HG03175 (cell line): ENCODE measurements around the gene SOX6.

Experiments used
- ATAC-seq: cut with Tn5 transposase; IDR thresholded peaks from one replicate; pipeline ENCODE4 v1.9.1; 2021; ENCODE audit warnings: mild to moderate bottlenecking, moderate library complexity; ENCODE audit not compliant: unreplicated experiment

Gene SOX6

DNA sequence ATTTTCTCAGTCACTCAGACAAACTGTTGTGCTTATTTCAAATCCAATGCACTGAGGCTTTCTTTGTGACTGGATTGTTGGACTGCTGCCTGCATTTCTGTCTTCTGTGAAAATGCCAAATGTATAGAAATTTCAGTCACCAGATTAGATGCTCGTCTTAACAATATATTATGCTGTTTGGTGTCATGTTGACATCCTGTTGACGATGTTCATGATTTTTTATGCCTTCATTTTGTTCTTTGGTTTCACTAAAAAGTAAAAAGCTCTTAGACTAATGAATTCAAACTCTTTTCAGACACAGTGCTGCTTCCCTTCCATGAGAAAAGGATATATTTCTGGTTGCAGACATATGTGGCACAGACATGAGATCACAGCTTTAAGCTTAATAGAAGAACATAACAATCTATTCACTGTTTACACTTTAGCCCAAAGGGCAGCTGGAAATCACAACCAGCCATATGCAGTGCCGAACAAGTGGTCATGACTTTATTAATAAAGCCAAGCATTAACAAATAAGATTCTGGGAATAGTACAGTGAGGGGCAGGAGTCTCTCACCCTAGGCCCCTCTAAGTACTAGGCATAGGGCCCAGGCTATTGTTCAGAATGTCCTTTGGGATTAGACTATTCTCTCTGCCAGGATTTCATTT lies 9.4 kb upstream of the SOX6 start:
- no peak for ATAC-seq

GRCh38 chr11:16364254-16364653 lies 7.9 kb upstream of the SOX6 start:
- ATAC-seq = no peak

GRCh38 chr11:16363706-16364105 lies 7.4 kb upstream of the SOX6 start:
- ATAC-seq = no peak

DNA sequence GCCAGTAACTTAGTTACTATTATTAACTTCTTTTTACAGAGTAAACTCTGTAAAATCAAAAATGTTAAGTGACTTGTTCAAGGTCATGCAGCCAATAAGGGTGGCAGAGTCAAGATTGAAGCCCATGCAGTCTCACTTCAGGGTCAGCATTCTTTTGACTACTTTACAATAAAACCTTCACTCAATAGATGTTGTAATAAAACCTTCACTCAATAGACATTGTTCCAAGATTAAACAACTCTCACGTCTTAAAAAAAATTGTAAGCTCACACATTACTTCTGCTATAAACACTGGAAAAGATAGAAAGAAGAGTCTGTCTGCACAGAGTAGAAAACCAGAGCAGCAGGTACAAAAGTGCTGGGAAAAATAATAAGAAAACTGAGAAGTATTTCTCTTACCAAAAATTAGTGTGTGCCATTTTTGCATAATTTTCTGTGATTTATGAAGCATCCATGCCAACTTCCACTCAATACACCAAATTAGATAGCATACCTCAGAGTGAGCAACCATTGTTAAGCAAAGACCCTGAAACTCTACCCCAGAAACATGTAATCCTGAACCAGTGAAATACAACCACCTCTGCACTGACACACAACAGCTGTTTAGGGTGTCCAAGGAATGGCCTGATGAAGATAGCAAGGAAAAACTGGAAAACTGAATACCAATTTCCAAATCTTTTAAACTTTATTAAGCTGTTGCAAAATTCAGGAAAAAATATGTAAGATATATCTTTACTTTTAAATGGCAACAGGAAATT lies 4.9 kb upstream of the SOX6 start:
- ATAC-seq = no peak

DNA sequence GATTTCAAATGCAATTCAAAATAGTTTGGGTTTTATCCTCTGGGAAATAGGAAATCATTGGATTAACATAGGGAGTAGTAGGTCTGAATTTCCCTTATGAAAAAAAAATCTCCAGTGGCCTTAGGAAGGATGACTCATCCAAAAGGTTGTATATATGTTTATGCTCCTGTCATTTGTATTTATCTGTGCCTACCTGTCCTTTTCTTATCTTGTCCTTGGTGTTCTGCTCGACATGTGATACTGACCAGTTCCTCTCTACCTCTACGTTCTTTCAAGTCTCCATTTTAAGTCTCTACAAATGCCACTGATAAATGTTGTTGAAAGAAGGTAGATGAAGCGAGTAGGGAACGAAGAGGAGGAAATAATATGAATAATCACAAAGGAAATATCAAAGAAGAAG lies 3.0 kb upstream of the SOX6 start:
- no peak for ATAC-seq

- no peak for ATAC-seq
Observed at GRCh38 chr11:16358726-16359125, 2.4 kb upstream of the SOX6 start.

DNA sequence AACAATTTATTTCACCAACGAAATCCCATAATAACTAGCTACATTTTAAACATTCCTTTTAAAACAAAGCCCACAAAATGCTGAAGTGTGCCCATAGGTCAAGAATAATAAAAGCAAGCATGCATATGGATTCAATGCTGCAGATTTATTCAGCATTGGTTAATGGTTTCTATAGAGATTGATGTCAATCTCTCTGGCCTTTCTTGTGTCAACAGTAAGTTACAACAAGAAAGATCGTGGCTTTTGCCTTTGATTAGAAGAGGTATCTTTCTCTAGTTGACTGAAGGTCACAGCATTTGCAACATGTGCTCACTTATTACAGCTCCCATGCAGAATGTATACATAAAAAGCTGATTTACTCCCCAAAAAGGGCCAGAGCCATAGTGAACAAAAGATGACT lies 1.4 kb upstream of the SOX6 start:
- ATAC-seq = no peak

GRCh38 chr11:16356761-16357393 lies 531 bp upstream of the SOX6 start:
- ATAC-seq = no peak

GRCh38 chr11:16352707-16353106 lies 3.6 kb downstream of the SOX6 start:
- no peak for ATAC-seq

DNA sequence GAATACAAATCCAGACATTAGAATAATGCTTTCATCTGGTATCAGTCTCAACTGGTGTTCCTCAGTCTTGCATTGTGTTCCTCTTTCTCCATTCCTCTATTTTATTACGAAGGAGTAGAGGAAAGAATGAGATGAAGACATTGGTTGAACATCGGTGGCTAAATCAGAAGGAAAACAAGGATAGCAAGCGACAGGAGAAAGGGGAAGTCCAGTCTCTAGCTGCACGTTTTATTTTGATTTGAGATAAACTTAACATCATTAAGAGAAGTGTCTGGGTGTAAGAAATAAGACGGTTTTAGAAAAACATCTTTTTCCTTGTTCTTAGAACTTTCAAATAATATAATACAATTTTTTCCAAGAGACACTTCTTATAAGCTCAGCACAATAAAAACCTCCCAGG lies 6.2 kb downstream of the SOX6 start:
- no peak for ATAC-seq

DNA sequence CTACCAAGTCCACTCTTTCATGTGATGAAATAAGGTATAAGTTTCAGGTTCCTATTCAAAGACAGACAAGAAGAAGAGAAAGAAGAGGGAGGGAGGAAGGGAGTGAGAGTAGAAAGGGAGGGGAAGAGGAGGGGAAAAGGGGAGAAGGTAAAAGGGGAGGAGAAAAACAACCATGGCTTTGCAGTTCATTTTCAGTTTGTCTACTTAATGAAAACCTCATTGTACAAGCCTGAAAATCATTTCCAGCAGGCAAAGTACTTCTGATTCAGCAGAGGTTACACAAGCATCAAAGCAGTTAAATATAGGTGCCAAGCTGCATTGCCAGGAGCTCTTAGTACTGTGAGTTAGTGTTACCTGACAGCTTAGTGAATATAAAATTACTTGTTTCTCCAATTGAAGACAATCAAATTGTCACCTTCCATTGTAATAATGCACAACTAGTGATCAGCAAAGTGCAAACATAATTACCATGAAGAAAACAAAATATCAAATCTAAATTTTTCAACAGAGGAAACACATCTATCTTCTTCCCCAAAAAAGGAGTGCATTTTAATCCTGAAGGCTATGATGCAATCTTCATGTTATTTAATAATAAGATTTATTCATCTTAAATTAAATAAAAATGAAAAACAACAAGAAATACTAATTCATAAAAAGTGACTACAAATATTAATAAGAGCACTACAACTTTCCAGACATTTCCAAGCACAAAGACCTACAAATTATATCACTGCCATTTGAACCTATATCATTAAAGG lies 8.2 kb downstream of the SOX6 start:
- ATAC-seq = no peak

DNA sequence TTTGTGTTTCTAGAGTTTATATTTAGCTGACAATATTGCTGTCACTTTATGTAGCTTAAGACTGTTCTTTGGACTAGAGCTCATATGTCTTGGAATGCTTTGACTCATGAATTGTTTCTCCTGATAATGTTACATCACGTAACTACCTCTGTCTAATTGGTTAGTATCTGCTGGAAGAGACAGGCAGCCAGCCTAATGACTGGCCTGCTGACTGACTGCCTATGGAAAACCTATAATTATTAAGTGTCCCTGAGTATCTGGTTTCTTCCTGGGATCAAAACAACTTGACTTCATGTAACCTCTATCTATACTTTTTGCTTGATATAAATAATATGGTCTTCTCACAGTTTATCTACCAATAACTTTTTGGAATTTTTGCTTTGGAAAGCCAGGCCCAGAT lies 9.4 kb downstream of the SOX6 start:
- ATAC-seq = no peak

DNA sequence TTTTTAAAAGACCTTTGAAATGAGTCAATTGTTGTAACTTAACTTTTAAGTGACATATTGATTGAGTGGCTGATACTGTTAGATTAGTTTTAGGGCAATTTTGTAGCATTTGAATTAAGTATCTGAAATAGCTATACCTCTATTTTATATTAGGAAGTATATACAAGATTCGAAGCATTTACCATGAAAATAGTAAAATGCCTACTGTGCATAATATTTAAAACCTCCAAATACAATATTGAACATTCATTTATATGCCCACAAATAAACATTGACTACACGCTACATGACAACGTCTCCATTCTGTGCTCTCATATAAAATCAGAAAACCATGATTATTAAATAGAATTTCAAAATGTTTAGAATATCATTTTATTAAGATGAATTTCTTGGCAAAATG lies 14.5 kb downstream of the SOX6 start:
- no peak for ATAC-seq

GRCh38 chr11:16338393-16338792 lies 18.0 kb downstream of the SOX6 start:
- no peak for ATAC-seq

- no peak for ATAC-seq
Observed at GRCh38 chr11:16337421-16338213, 18.7 kb downstream of the SOX6 start.

GRCh38 chr11:16336721-16337120 lies 19.6 kb downstream of the SOX6 start:
- no peak for ATAC-seq

DNA sequence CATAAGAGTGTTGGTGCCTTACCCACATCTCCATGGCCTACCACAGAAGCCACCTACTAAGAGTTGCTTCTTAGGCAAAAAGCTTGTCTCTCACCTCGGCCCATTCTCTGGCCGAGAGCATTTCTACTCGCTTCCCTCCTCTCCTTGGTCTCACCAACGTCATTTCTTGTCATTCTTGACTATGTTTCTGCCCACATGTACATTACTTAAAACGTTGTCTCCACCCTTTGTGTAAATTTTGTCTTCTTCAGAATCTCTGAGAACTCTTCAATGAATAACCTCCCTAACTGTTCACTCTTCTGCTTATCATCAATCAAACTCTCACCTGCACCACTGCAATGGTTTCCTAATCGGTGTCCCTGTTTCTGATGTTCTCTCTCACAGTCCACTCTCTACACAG lies 20.1 kb downstream of the SOX6 start:
- no peak for ATAC-seq

- no peak for ATAC-seq
Observed at GRCh38 chr11:16335236-16335962, 20.9 kb downstream of the SOX6 start.

DNA sequence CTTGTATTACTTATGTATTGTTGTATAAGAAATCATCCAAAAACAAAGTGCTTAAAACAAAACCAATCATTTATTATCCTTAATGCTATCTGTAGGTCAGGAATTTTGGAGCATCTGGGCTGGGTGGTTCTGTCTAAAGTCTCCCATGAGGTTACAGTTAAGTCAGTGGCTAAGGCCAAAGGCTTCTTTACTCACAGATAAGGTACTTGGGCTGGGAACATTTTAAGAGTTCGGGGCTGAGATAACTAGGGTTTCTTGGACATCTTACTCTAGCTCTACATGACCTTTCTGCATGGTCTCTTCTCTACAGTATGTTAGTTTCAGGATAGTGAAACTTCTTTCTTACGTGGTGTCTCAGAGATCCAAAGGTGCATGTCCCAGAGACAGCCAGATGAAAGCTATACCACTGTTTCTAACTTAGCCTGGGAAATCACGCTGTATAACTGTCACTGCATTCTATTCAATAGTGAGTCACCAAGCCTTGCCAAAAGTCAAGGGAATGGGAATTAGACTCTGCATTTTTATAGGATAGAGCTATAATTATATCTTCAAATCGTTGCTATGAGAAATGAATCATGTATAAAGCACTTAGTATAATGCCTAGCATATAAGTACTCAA lies 29.6 kb downstream of the SOX6 start:
- ATAC-seq = no peak

DNA sequence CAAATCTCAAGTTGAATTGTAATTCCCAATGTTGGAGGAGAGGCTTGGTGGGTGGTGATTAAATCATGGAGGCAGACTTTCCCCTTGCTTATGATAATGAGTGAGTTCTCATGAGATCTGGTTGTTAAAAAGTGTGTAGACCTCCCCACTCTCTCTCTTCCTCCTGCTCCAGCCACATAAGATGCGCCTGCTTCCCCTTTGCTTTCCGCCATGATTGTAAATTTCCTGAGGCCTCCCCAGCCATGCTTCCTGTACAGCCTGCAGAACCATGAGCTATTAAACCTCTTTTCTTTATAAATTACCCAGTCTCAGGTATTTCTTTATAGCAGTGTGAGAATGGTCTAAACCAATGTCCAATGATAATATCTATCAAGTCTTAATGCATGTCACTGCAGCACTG lies 34.2 kb downstream of the SOX6 start:
- no peak for ATAC-seq
